HG02678 (cell line): ENCODE measurements around the gene AHNAK2.

Experiments
- ATAC-seq: cut with Tn5 transposase; IDR thresholded peaks from one replicate; pipeline ENCODE4 v1.9.1; 2021; ENCODE audit warnings: mild to moderate bottlenecking, moderate library complexity; ENCODE audit not compliant: unreplicated experiment

Gene AHNAK2

GRCh38 chr14:105012171-105012985, 34.2 kb upstream of the AHNAK2 start:
- no peak for ATAC-seq

- ATAC-seq: no peak
These were observed 33.3 kb upstream of the AHNAK2 start for GRCh38 chr14:105011312-105011990.

- no peak for ATAC-seq
These were observed 32.7 kb upstream of the AHNAK2 start for GRCh38 chr14:105010891-105011291.

GRCh38 chr14:105010106-105010505, 31.9 kb upstream of the AHNAK2 start:
- no peak for ATAC-seq

GRCh38 chr14:105007593-105008264, 29.6 kb upstream of the AHNAK2 start:
- no peak for ATAC-seq

- no peak for ATAC-seq
These were observed 28.8 kb upstream of the AHNAK2 start for GRCh38 chr14:105006831-105007592.

GRCh38 chr14:105005929-105006830, 28.0 kb upstream of the AHNAK2 start:
- ATAC-seq: no peak

- no peak for ATAC-seq
These were observed 27.3 kb upstream of the AHNAK2 start for GRCh38 chr14:105005329-105005928.

- ATAC-seq: no peak
These were observed 21.2 kb upstream of the AHNAK2 start for GRCh38 chr14:104999361-104999760.

GRCh38 chr14:104998801-104999200, 20.6 kb upstream of the AHNAK2 start:
- no peak for ATAC-seq

- ATAC-seq: no peak
These were observed 18.3 kb upstream of the AHNAK2 start for GRCh38 chr14:104996483-104996882.

GRCh38 chr14:104996032-104996431, 17.9 kb upstream of the AHNAK2 start:
- no peak for ATAC-seq

- ATAC-seq: no peak
These were observed 16.8 kb upstream of the AHNAK2 start for GRCh38 chr14:104994978-104995377.

- no peak for ATAC-seq
These were observed 15.8 kb upstream of the AHNAK2 start for GRCh38 chr14:104993808-104994591.

- no peak for ATAC-seq
These were observed 15.1 kb upstream of the AHNAK2 start for GRCh38 chr14:104993306-104993705.

GRCh38 chr14:104992501-104992900, 14.3 kb upstream of the AHNAK2 start:
- ATAC-seq: no peak

GRCh38 chr14:104991896-104992230, 13.7 kb upstream of the AHNAK2 start:
- ATAC-seq: no peak

GRCh38 chr14:104989951-104990303, 11.8 kb upstream of the AHNAK2 start:
- ATAC-seq: no peak
